GM12875 (cell line): ENCODE data around the gene BCL11B.

Source experiments
- H3K4me3 ChIP-seq: one replicate; pipeline ENCODE4 v1.5.1; 2011; ENCODE audit warnings: low read depth, low read length, control low read depth
- TF ChIP-seq, protein P1 (sequence below): IDR thresholded peaks from 2 replicates; pipeline ENCODE4 v1.5.1; 2011; ENCODE audit warnings: low read depth, mild to moderate bottlenecking, control low read depth, inconsistent platforms, low read length, moderate library complexity, borderline replicate concordance; ENCODE audit not compliant: insufficient read depth

The BCL11B gene

DNA sequence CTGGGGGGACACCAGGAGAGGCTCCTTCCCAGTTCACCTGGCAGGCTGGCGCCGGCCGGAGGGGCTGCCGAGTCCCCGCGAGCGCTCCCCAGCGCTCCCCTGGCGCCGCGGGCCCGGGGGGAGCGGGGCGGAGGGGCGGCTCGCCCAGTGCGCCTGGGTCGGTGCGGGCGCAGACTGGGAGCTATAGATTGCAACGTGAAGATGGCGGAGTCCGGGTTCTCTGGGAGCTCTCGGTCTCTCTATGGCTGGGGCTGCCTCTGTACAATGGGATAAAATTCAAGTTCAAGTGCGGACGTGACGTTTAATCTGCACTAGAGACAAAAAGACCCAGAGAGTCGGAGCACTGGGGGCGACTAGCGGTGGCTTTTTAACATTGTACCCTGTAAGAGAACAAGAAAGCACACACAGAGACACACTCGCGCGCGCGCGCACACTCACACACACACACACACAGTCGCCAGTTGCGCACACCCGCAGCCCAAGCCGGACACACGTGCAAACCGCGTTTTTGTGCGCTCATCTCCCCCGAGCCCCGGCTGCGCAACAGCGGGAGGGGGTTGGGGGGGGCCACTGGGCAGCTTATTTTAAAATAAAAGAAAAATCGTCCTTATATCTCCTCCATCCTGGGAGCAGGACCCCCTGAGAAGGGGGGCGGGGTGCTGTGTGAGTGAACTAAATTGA is at the start of gene BCL11B:
Gene BCL11B, minus strand, starts transcription at position 247 of the 681 bp plus-strand sequence. CDS start 979 bp downstream, outside the sequence.
- TF ChIP-seq, protein P1, sequence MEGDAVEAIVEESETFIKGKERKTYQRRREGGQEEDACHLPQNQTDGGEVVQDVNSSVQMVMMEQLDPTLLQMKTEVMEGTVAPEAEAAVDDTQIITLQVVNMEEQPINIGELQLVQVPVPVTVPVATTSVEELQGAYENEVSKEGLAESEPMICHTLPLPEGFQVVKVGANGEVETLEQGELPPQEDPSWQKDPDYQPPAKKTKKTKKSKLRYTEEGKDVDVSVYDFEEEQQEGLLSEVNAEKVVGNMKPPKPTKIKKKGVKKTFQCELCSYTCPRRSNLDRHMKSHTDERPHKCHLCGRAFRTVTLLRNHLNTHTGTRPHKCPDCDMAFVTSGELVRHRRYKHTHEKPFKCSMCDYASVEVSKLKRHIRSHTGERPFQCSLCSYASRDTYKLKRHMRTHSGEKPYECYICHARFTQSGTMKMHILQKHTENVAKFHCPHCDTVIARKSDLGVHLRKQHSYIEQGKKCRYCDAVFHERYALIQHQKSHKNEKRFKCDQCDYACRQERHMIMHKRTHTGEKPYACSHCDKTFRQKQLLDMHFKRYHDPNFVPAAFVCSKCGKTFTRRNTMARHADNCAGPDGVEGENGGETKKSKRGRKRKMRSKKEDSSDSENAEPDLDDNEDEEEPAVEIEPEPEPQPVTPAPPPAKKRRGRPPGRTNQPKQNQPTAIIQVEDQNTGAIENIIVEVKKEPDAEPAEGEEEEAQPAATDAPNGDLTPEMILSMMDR, result peak; percentile 55
- H3K4me3 ChIP-seq, result peak within 1 kb of the TSS; percentile 43

DNA sequence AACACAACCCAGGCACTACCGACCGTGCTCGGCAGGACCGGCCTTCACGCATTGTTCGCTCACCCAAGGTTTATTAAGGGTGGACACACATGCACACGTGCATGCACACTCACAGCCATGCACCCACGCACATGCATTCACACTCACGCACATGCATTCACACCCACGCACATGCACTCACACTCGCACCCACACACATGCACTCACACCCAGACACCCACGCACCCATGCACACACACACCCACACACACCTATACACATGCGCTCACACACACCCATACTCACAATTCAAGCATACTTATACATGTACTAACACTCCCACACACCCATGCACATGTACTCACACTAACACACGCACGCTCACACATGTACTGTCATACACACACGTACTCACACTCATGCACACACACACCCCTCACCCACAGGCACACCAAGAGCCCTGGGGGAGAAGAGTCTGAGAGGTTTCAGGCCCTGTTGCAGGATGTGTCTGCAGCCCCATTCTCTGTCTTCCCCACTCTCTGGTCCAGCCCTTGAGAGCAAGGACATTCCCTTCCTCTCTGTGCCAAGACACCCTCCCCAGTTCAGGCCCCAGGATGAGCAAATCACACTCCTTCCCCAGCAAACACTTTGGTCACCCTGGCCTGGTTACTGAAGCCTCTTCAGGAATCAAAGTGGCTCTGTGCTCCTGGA is 49.4 kb upstream of the BCL11B start:
- H3K4me3 ChIP-seq, result no peak overlapping the region
- TF ChIP-seq, protein P1, result no peak

DNA sequence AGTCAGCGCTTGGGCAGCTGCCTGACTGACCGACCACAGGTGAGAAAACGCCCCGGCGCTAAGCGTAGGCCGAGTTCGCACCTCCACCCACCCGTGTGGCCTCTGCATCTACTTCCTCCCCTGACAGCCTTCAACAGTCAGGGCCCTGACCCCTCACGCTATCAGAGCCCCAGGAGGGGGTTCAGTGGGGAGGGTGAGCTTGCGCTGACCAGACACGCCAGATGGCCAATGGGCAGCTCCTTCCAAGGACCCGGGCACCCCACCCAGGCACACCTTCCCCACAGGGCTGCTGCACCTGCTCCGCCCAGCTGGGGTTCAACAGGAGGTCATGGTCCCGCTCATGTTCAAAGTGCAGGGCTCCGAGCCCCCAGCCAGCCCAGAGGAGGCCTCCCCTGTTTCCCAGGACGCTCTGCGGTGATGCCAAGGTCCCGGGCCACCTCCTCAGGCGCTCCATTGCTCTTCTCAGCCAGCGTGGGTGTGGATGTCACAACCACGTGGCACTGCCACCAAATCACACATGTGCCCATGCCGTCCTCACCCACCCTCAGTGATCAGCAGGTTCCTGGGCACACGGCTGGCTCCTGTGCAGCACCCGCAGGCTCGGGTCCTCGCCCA is 48.7 kb upstream of the BCL11B start:
- H3K4me3 ChIP-seq, result no peak overlapping the region
- TF ChIP-seq, protein P1, result no peak

DNA sequence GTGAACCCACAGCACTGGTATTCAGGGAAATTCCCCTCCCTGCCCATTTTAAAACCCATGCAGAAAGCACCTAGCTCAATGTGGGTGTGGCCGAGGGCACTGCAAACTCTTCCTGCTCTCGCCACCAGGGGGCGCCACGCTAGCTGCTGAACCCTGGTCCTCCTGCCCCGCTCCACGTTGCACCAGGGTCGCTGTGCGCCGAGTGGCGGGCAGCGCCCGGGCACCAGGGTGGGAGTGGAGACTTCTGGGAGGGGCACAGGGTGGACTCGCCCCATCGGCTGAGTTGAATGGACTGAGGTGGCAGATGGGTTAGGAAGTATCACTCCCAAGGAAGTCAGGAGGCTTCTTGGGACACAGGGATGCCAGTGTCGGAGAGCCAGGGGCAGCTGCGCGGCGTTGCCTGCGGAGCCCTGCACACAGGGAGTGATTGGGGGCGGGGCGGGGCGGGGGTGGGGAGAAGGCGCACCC is 48.1 kb upstream of the BCL11B start:
- H3K4me3 ChIP-seq, result no peak overlapping the region
- TF ChIP-seq, protein P1, result peak; percentile 91

DNA sequence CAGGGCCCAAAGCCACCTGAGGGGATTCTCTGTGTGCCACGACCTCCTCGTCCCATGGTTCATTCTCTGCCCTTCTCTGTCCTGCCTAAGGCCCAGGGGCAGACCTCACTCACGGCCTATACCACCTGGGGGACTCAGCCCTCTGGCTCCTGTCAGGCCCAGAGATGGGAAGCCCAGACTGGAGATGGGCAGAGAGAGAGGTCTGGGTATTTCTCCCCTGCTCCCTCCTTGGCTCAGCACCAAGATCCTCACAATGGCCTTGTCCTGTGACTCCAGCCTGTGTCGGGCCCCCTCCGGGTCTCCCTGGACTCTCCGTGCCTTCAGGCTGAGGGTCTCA is 46.9 kb upstream of the BCL11B start:
- H3K4me3 ChIP-seq, result no peak overlapping the region
- TF ChIP-seq, protein P1, result no peak

DNA sequence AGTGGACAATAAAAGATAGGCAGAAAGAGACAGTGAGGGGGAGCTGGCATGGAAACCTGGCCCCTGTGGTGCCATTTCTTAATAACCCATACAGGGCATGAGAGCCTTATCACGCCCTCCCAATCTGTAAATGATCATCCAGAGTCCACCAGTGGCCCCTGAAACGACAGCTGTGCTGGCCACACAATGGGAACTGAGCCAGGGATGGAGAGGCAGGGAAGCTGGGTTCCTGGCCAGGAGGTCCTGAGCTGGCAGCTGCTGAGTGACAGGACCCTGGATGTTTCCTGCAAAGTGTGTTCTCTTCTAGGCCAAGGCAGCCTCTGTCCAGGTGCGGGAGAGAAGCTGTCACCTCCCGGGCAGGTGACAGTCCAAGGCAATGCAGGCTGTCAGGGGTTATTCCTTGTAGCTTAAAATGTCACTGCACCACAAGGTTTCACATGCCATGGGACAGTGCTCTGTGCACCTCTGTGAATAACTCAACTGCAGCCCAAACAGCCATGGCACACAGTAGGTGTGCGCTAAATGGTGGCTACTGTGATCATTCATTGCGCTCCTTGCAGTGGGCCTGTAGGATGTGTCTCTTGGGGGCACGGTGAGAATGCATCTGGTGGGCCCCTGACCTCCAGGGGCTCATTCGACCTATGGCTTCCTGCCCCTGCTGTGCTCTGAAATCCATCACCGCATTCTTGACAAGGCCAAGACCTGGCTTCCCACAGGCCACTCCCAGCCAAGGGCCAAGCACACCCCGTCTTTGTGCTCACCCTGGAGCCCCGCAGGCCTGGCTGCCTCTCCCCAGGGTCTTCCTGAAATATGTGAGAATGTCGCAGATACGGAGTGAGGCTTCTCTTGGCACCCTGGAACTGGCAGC is 46.3 kb upstream of the BCL11B start:
- no peak overlapping the region for H3K4me3 ChIP-seq
- TF ChIP-seq, protein P1, result no peak
